ENCODE data around the gene MEGF6.

Gene MEGF6

GRCh38 chr1:3522112-3522511 is 89.2 kb downstream of the MEGF6 start:
- Histone ChIP-seq H3K27ac (ENCODE audit: low read length, poor library complexity, severe bottlenecking) (no peak overlapping the region), H2BK12ac (ENCODE audit: low read length in 2 of 2) (no peak overlapping the region), H3K4me2 (ENCODE audit: low read length, poor library complexity, severe bottlenecking) (no peak overlapping the region), H2BK120ac (ENCODE audit: low read depth, low read length) (no peak overlapping the region), H4K8ac (ENCODE audit: low read length) (no peak overlapping the region), H2BK15ac (ENCODE audit: low read depth, poor library complexity, severe bottlenecking) (no peak overlapping the region), H2AFZ (ENCODE audit: low read depth, low read length) (no peak overlapping the region), H3K9me3 (ENCODE audit: control insufficient read depth, low read length) (no peaks in the 10 kb centered on the region), H3K4me3 (ENCODE audit: insufficient read depth in 1 of 2, low read depth in 1 of 2, low read length in 2 of 2) (no peak overlapping the region), H3K27me3 (ENCODE audit: control insufficient read depth in 1 of 2, insufficient read depth in 1 of 2, low read length in 2 of 2) (peaks cover 0 to 46% of the 10 kb centered on the region in 2 experiments), H3K18ac (ENCODE audit: low read depth in 1 of 2, low read length in 2 of 2) (no peak overlapping the region), H3K4ac (ENCODE audit: low read depth in 1 of 2, low read length in 2 of 2) (no peak overlapping the region), H3K14ac (ENCODE audit: low read length in 2 of 2) (no peak overlapping the region), H3K23ac (ENCODE audit: low read length in 2 of 2) (no peak overlapping the region), H2BK5ac (ENCODE audit: low read depth, low read length, poor library complexity, severe bottlenecking) (no peak overlapping the region), H3K79me1 (replicated peaks; ENCODE audit: low read length, poor library complexity, severe bottlenecking) (no peaks in the 10 kb centered on the region), H3K36me3 (ENCODE audit: control insufficient read depth in 1 of 2, insufficient read depth in 2 of 2, low read depth in 1 of 2, low read length in 2 of 2) (peaks cover 0 to 11% of the 10 kb centered on the region in 2 experiments), H2AK5ac (ENCODE audit: low read length, severe bottlenecking) (no peak overlapping the region), H3K9ac (ENCODE audit: low read length) (no peak overlapping the region), H4K91ac (ENCODE audit: low read length) (no peak overlapping the region), H3K4me1 (ENCODE audit: control insufficient read depth, insufficient read depth, low read depth, low read length) (peaks cover 8% of the 10 kb centered on the region)
- WGBS = 89% methylated on average over 13 of the region's 13 CpGs
- DNase-seq = no peak

- Histone ChIP-seq H3K4me2 (ENCODE audit: low read length, poor library complexity, severe bottlenecking) (no peak overlapping the region), H3K9ac (ENCODE audit: low read length) (no peak overlapping the region), H3K79me1 (replicated peaks; ENCODE audit: low read length, poor library complexity, severe bottlenecking) (no peaks in the 10 kb centered on the region), H2BK5ac (ENCODE audit: low read depth, low read length, poor library complexity, severe bottlenecking) (no peak overlapping the region), H3K14ac (ENCODE audit: low read length in 2 of 2) (no peak overlapping the region), H2AK5ac (ENCODE audit: low read length, severe bottlenecking) (no peak overlapping the region), H3K36me3 (ENCODE audit: control insufficient read depth in 1 of 2, insufficient read depth in 2 of 2, low read depth in 1 of 2, low read length in 2 of 2) (peaks cover 0 to 11% of the 10 kb centered on the region in 2 experiments), H4K91ac (ENCODE audit: low read length) (no peak overlapping the region), H3K4me1 (ENCODE audit: control insufficient read depth, insufficient read depth, low read depth, low read length) (peaks cover 14% of the 10 kb centered on the region), H3K4ac (ENCODE audit: low read depth in 1 of 2, low read length in 2 of 2) (no peak overlapping the region), H2BK12ac (ENCODE audit: low read length in 2 of 2) (no peak overlapping the region), H2BK15ac (ENCODE audit: low read depth, poor library complexity, severe bottlenecking) (no peak overlapping the region), H3K27me3 (ENCODE audit: control insufficient read depth in 1 of 2, insufficient read depth in 1 of 2, low read length in 2 of 2) (peaks cover 0 to 46% of the 10 kb centered on the region in 2 experiments), H3K27ac (ENCODE audit: low read length, poor library complexity, severe bottlenecking) (no peak overlapping the region), H3K9me3 (ENCODE audit: control insufficient read depth, low read length) (no peaks in the 10 kb centered on the region), H2AFZ (ENCODE audit: low read depth, low read length) (no peak overlapping the region), H2BK120ac (ENCODE audit: low read depth, low read length) (no peak overlapping the region), H3K23ac (ENCODE audit: low read length in 2 of 2) (no peak overlapping the region), H3K18ac (ENCODE audit: low read depth in 1 of 2, low read length in 2 of 2) (no peak overlapping the region), H3K4me3 (ENCODE audit: insufficient read depth in 1 of 2, low read depth in 1 of 2, low read length in 2 of 2) (no peak overlapping the region), H4K8ac (ENCODE audit: low read length) (no peak overlapping the region)
- DNase-seq = no peak
- 87% methylated on average over 16 of the region's 16 CpGs for WGBS
Observed at GRCh38 chr1:3521426-3521825, 89.9 kb downstream of the MEGF6 start.

DNA sequence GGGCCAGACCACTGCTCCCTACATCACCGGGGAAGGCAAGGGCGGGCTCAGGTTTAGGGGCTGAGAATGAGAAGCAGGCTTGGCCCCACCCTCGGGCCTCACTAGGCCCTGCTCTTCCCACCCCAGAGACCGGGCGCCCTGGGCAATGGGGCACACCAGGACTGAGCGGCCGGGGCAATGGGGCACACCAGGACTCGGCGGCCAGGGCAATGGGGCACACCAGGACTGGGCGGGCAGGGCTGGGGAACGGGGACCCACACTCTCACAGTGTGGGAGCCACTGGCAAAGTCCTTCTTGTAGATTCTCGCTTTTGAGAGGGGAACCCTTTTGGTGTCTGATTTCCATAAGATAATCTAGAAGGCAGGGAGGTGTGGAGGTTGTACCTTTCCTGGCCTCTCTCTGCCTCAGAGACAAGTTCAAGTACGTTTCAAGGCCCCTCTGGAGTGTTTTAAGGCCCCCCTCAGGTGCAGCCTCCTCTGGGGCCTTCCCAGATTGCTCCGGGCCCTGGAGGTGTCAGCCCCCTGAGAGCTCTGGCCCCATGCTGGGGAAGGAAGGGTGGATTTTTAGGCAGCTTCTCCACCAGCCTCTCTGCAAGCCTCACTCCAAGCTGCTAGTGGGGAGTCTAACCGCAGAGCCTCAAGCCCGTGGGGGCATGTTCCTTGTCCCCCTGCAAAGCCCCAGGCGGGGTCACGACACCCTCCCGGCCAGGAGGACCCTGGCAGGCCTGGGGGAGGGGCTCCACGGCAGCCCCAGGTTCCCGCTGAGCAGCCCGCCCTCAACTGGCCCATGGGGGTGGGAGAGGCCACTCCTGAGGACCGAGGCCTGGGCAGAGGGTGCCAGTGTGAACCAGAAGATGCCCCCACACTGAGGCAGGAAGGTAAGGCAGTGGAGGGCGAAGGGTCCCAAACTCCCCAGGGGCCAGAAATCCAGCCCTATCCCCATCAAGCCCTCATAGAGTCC is 90.6 kb downstream of the MEGF6 start:
- 78% methylated on average over 23 of the region's 24 CpGs for WGBS
- no peak overlapping the region for H4K8ac ChIP-seq (ENCODE audit: low read length)
- H3K36me3 ChIP-seq (ENCODE audit: control insufficient read depth in 1 of 2, insufficient read depth in 2 of 2, low read depth in 1 of 2, low read length in 2 of 2) = peaks cover 0 to 11% of the 10 kb centered on the region in 2 experiments

GRCh38 chr1:3519301-3519885 is 91.9 kb downstream of the MEGF6 start:
- H4K91ac ChIP-seq (ENCODE audit: low read length) = no peak overlapping the region
- peaks cover 0 to 36% of the 10 kb centered on the region in 2 experiments for H3K27me3 ChIP-seq (ENCODE audit: control insufficient read depth in 1 of 2, insufficient read depth in 1 of 2, low read length in 2 of 2)
- DNase-seq = no peak
- no peak overlapping the region for H3K27ac ChIP-seq (ENCODE audit: low read length, poor library complexity, severe bottlenecking)
- no peaks in the 10 kb centered on the region for H3K79me1 ChIP-seq (replicated peaks; ENCODE audit: low read length, poor library complexity, severe bottlenecking)
- H2BK12ac ChIP-seq (ENCODE audit: low read length in 2 of 2) = no peak overlapping the region
- H3K36me3 ChIP-seq (ENCODE audit: control insufficient read depth in 1 of 2, insufficient read depth in 2 of 2, low read depth in 1 of 2, low read length in 2 of 2) = peaks cover 0 to 11% of the 10 kb centered on the region in 2 experiments
- no peak overlapping the region for H4K8ac ChIP-seq (ENCODE audit: low read length)
- no peak overlapping the region for H2BK15ac ChIP-seq (ENCODE audit: low read depth, poor library complexity, severe bottlenecking)
- no peak overlapping the region for H2BK5ac ChIP-seq (ENCODE audit: low read depth, low read length, poor library complexity, severe bottlenecking)
- H2AFZ ChIP-seq (ENCODE audit: low read depth, low read length) = no peak overlapping the region
- 92% methylated on average over 27 of the region's 27 CpGs for WGBS
- no peak overlapping the region for H3K18ac ChIP-seq (ENCODE audit: low read depth in 1 of 2, low read length in 2 of 2)
- peaks cover 23% of the 10 kb centered on the region for H3K4me1 ChIP-seq (ENCODE audit: control insufficient read depth, insufficient read depth, low read depth, low read length)
- no peak overlapping the region for H2AK5ac ChIP-seq (ENCODE audit: low read length, severe bottlenecking)
- H3K9ac ChIP-seq (ENCODE audit: low read length) = no peak overlapping the region
- no peak overlapping the region for H2BK120ac ChIP-seq (ENCODE audit: low read depth, low read length)
- no peak overlapping the region for H3K4ac ChIP-seq (ENCODE audit: low read depth in 1 of 2, low read length in 2 of 2)
- no peak overlapping the region for H3K4me2 ChIP-seq (ENCODE audit: low read length, poor library complexity, severe bottlenecking)
- peak overlapping the region in 1 of 2 experiments; percentile 20 for H3K4me3 ChIP-seq (ENCODE audit: insufficient read depth in 1 of 2, low read depth in 1 of 2, low read length in 2 of 2)
- H3K9me3 ChIP-seq (ENCODE audit: control insufficient read depth, low read length) = no peaks in the 10 kb centered on the region
- H3K23ac ChIP-seq (ENCODE audit: low read length in 2 of 2) = no peak overlapping the region
- no peak overlapping the region for H3K14ac ChIP-seq (ENCODE audit: low read length in 2 of 2)

More for the DNA sequence above, 90.6 kb downstream of the MEGF6 start:
- Histone ChIP-seq H3K14ac (ENCODE audit: low read length in 2 of 2) (no peak overlapping the region), H3K4me3 (ENCODE audit: insufficient read depth in 1 of 2, low read depth in 1 of 2, low read length in 2 of 2) (no peak overlapping the region), H2AK5ac (ENCODE audit: low read length, severe bottlenecking) (no peak overlapping the region), H2BK120ac (ENCODE audit: low read depth, low read length) (no peak overlapping the region), H2BK12ac (ENCODE audit: low read length in 2 of 2) (no peak overlapping the region), H4K91ac (ENCODE audit: low read length) (no peak overlapping the region), H3K9ac (ENCODE audit: low read length) (no peak overlapping the region), H2BK5ac (ENCODE audit: low read depth, low read length, poor library complexity, severe bottlenecking) (no peak overlapping the region), H3K4me1 (ENCODE audit: control insufficient read depth, insufficient read depth, low read depth, low read length) (peaks cover 21% of the 10 kb centered on the region), H3K27ac (ENCODE audit: low read length, poor library complexity, severe bottlenecking) (no peak overlapping the region), H3K23ac (ENCODE audit: low read length in 2 of 2) (no peak overlapping the region), H3K9me3 (ENCODE audit: control insufficient read depth, low read length) (no peaks in the 10 kb centered on the region), H3K4ac (ENCODE audit: low read depth in 1 of 2, low read length in 2 of 2) (no peak overlapping the region), H2AFZ (ENCODE audit: low read depth, low read length) (no peak overlapping the region), H3K27me3 (ENCODE audit: control insufficient read depth in 1 of 2, insufficient read depth in 1 of 2, low read length in 2 of 2) (peaks cover 0 to 46% of the 10 kb centered on the region in 2 experiments), H3K79me1 (replicated peaks; ENCODE audit: low read length, poor library complexity, severe bottlenecking) (no peaks in the 10 kb centered on the region), H3K18ac (ENCODE audit: low read depth in 1 of 2, low read length in 2 of 2) (no peak overlapping the region), H3K4me2 (ENCODE audit: low read length, poor library complexity, severe bottlenecking) (no peak overlapping the region), H2BK15ac (ENCODE audit: low read depth, poor library complexity, severe bottlenecking) (no peak overlapping the region)
- no peak for DNase-seq
